HCT116 (cell line): ENCODE results near the gene OR10H5. TPM values are rescaled to one million over a fixed set of nuclear protein-coding genes. Genes with fewer than 3 reads are reported as not detected.
"Not testable (repeated sequence)": the region's sequence is repeated elsewhere in the genome, so short reads cannot be mapped to it uniquely, and the experiment has no call there.

Experiments used
- ATAC-seq: fragments of 200-7000 bp; cut with Tn5 transposase; 2 replicates; pipeline ENCODE4 v1.9.1; 2020; ENCODE audit warnings: mild to moderate bottlenecking, moderate library complexity
- BruUV-seq: library from RNA; stranded (reverse); fragments of 400-500 nt; replicated peaks from 2 replicates; lab custom pipeline; 2021; lab: Mats Ljungman, UMichigan
- CTCF ChIA-PET: fragments of 300-600 bp; sonication (Branson Sonifier 250); formaldehyde crosslinking; loops from one replicate; lab custom pipeline; 2021; ENCODE audit warnings: antibody characterized with exemption; lab: Charles Lee
- POLR2A ChIA-PET: fragments of 300-600, 350-600 bp; sonication (Branson Sonifier 250); formaldehyde crosslinking; loops from one replicate; lab custom pipeline; 2021; ENCODE audit warnings: antibody characterized with exemption; lab: Charles Lee
- RAD21 ChIA-PET, 2 experiments: fragments of 300-600 bp; sonication (Branson Sonifier 250); formaldehyde crosslinking; loops; one replicate each; lab custom pipeline; 2023; ENCODE audit warnings: low total read pairs in 2 of 2; ENCODE audit not compliant: uncharacterized antibody in 2 of 2, unreplicated experiment in 2 of 2, low non-redundant PET in 1 of 2; lab: Charles Lee
- DNase-seq: peaks from one replicate; pipeline ENCODE4 v3.0.0-alpha.2; 2010; ENCODE audit warnings: low read depth, low spot score
- H2AFZ ChIP-seq: fragments of 200-600 bp; shearing (Covaris generic), sonication (generic); 2 replicates; pipeline ENCODE4 v1.6.1; 2017; ENCODE audit warnings: low read depth, mixed run types, mixed read lengths, antibody characterized with exemption, low read length; ENCODE audit not compliant: poor library complexity, severe bottlenecking
- H3K27ac ChIP-seq: 2 replicates; pipeline ENCODE4 v1.5.1; 2012; ENCODE audit warnings: low read depth, low read length
- H3K27me3 ChIP-seq: fragments of 200-600 bp; sonication (generic); 2 replicates; pipeline ENCODE4 v1.6.1; 2016; ENCODE audit warnings: mixed run types, low read length, mixed read lengths; ENCODE audit not compliant: insufficient read depth
- H3K36me3 ChIP-seq, 2 experiments: fragments of 200-500 bp in 1 of 2; fragments of 200-600 bp in 1 of 2; sonication (Bioruptor generic) in 1 of 2; sonication (generic) in 1 of 2; 2 replicates each; pipeline versions ENCODE4 v1.5.1 to v1.6.1; 2014 to 2016; ENCODE audit warnings: low read length in 2 of 2, inconsistent platforms in 1 of 2, mixed read lengths in 1 of 2, mixed run types in 1 of 2; ENCODE audit not compliant: insufficient read depth in 2 of 2, control insufficient read depth in 1 of 2
- H3K4me1 ChIP-seq, 2 experiments: fragments of 200-600 bp in 1 of 2; sonication (generic) in 1 of 2; 2 replicates each; pipeline versions ENCODE4 v1.5.1 to v1.6.1; 2012 to 2017; ENCODE audit warnings: low read length in 2 of 2, inconsistent platforms in 1 of 2, mild to moderate bottlenecking in 1 of 2, mixed read lengths in 1 of 2, mixed run types in 1 of 2, moderate library complexity in 1 of 2; ENCODE audit not compliant: insufficient read depth in 2 of 2, control insufficient read depth in 1 of 2
- H3K4me2 ChIP-seq: fragments of 200-600 bp; sonication (generic); 2 replicates; pipeline ENCODE4 v1.6.1; 2017; ENCODE audit warnings: mixed run types, low read length, mixed read lengths
- H3K4me3 ChIP-seq, 2 experiments: fragments of 200-600 bp in 1 of 2; sonication (generic) in 1 of 2; replicated peaks in 1 of 2; 2 replicates each; pipeline ENCODE4 v1.5.1; 2011 to 2016; ENCODE audit warnings: low read length in 2 of 2, control low read depth in 1 of 2, low read depth in 1 of 2, mild to moderate bottlenecking in 1 of 2, mixed read lengths in 1 of 2, mixed run types in 1 of 2
- H3K79me2 ChIP-seq: fragments of 200-600 bp; sonication (generic); 2 replicates; pipeline ENCODE4 v1.6.1; 2017; ENCODE audit warnings: mild to moderate bottlenecking, mixed run types, low read length, moderate library complexity, mixed read lengths; ENCODE audit not compliant: insufficient read depth
- H3K9ac ChIP-seq: fragments of 200-600 bp; sonication (generic); 2 replicates; pipeline ENCODE4 v1.6.1; 2016; ENCODE audit warnings: low read length, mixed read lengths
- H3K9me2 ChIP-seq: fragments of 200-600 bp; sonication (generic), shearing (Covaris generic); 2 replicates; pipeline ENCODE4 v1.6.1; 2017; ENCODE audit warnings: mixed run types, mild to moderate bottlenecking, moderate library complexity; ENCODE audit not compliant: insufficient read depth
- H3K9me3 ChIP-seq, 2 experiments: fragments of 200-500 bp in 1 of 2; fragments of 200-600 bp in 1 of 2; sonication (Bioruptor generic) in 1 of 2; sonication (generic) in 1 of 2; 2 replicates each; pipeline ENCODE4 v1.6.1; 2014 to 2017; ENCODE audit warnings: low read length in 2 of 2, mixed read lengths in 2 of 2, inconsistent platforms in 1 of 2, low read depth in 1 of 2, mild to moderate bottlenecking in 1 of 2, mixed run types in 1 of 2, moderate library complexity in 1 of 2; ENCODE audit not compliant: control insufficient read depth in 1 of 2, insufficient read depth in 1 of 2
- H4K20me1 ChIP-seq: fragments of 200-600 bp; sonication (generic), shearing (Covaris generic); 2 replicates; pipeline ENCODE4 v1.6.1; 2017; ENCODE audit warnings: mixed run types, mild to moderate bottlenecking, moderate library complexity; ENCODE audit not compliant: insufficient read depth
- CBX3 ChIP-seq: IDR thresholded peaks from 2 replicates; pipeline ENCODE4 v1.6.1; 2012; ENCODE audit warnings: low read depth
- ELF1 ChIP-seq: IDR thresholded peaks from 2 replicates; pipeline ENCODE4 v1.6.1; 2012; ENCODE audit warnings: low read depth, borderline replicate concordance
- EZH2 ChIP-seq: fragments of 200-600 bp; sonication (generic); IDR thresholded peaks from 2 replicates; pipeline ENCODE4 v1.6.1; 2017; ENCODE audit warnings: antibody characterized with exemption, mixed run types
- EZH2phosphoT487 ChIP-seq: fragments of 200-600 bp; IDR thresholded peaks from 2 replicates; pipeline ENCODE4 v1.6.1; 2018; ENCODE audit warnings: antibody characterized with exemption, borderline replicate concordance
- FOSL1 ChIP-seq: IDR thresholded peaks from 2 replicates; pipeline ENCODE4 v1.6.1; 2012; ENCODE audit warnings: low read depth
- JUND ChIP-seq: IDR thresholded peaks from 2 replicates; pipeline ENCODE4 v1.6.1; 2012
- POLR2A ChIP-seq: IDR thresholded peaks from 2 replicates; pipeline ENCODE4 v1.7.0; 2011; ENCODE audit warnings: borderline replicate concordance; ENCODE audit not compliant: insufficient read depth, insufficient read length; ENCODE audit errors: extremely low read depth
- RAD21 ChIP-seq: IDR thresholded peaks from 2 replicates; pipeline ENCODE4 v1.6.1; 2012; ENCODE audit warnings: low read depth, mild to moderate bottlenecking
- SP1 ChIP-seq: IDR thresholded peaks from 2 replicates; pipeline ENCODE4 v1.6.1; 2012; ENCODE audit warnings: low read depth
- SRF ChIP-seq: IDR thresholded peaks from 2 replicates; pipeline ENCODE4 v1.6.1; 2012; ENCODE audit warnings: low read depth
- TCF7L2 ChIP-seq: IDR thresholded peaks from 2 replicates; pipeline ENCODE4 v1.7.0; 2011; ENCODE audit warnings: borderline replicate concordance, inconsistent platforms; ENCODE audit not compliant: insufficient read depth, insufficient read length; ENCODE audit errors: extremely low read depth
- YY1 ChIP-seq: IDR thresholded peaks from 2 replicates; pipeline ENCODE4 v1.6.1; 2011; ENCODE audit warnings: low read length, low read depth, moderate library complexity, mild to moderate bottlenecking; ENCODE audit not compliant: insufficient replicate concordance; ENCODE audit errors: extremely low read depth
- intact Hi-C: fragments of 100-400 bp; cut with micrococcal nuclease; formaldehyde crosslinking; loops from 2 replicates; pipeline ENCODE4 v1.10.0; 2022
- total RNA-seq: library from RNA; stranded (reverse); gene quantifications from one replicate; pipeline ENCODE4 v1.2.1, GENCODE V29; 2021; ENCODE audit not compliant: unreplicated experiment
- TF ChIP-seq, protein P1 (sequence below), 3 experiments: fragments of 200-600 bp in 1 of 3; sonication (generic) in 1 of 3; IDR thresholded peaks in 2 of 3; conservative IDR thresholded peaks in 1 of 3; 2 replicates each; pipeline ENCODE4 v1.5.1; 2012 to 2017; ENCODE audit warnings: low read depth in 2 of 3, low read length in 2 of 3, antibody characterized with exemption in 1 of 3, borderline replicate concordance in 1 of 3, control low read depth in 1 of 3, mild to moderate bottlenecking in 1 of 3, mixed read lengths in 1 of 3, mixed run types in 1 of 3, moderate library complexity in 1 of 3; ENCODE audit not compliant: insufficient read depth in 1 of 3
- TF ChIP-seq, protein P2 (sequence below): IDR thresholded peaks from 2 replicates; pipeline ENCODE4 v1.6.1; 2012
- TF ChIP-seq, protein P3 (sequence below): IDR thresholded peaks from 2 replicates; pipeline ENCODE4 v1.6.1; 2012

Gene OR10H5
- total RNA-seq, 1 experiment from 2014 or later: not detected

DNA sequence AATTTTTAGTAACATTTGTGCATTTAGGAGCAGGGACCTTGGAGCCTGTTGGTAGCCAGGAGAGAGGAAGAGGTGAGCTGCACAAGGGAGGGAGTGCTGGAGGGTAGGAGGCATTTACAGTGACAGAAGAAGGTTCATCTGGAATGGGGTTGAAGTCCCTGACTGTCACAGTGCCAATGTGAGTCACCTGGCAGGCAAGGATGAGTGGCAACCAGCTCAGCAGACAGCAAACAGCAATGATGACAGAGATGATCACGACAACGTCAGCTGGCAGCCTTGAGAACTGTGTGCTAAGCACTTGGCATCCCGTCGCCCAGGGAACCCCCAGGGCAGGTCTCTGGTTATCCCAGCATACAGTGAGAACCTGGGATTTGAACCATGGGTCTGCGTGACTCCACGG is 2.6 kb downstream of the OR10H5 start:
- no peak overlapping the region for H3K4me3 ChIP-seq

DNA sequence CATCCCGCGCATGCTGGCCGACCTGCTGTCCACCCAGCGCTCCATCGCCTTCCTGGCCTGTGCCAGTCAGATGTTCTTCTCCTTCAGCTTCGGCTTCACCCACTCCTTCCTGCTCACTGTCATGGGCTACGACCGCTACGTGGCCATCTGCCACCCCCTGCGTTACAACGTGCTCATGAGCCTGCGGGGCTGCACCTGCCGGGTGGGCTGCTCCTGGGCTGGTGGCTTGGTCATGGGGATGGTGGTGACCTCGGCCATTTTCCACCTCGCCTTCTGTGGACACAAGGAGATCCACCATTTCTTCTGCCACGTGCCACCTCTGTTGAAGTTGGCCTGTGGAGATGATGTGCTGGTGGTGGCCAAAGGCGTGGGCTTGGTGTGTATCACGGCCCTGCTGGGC is 6.8 kb downstream of the OR10H5 start:
- H3K79me2 ChIP-seq, H3K36me3 ChIP-seq, H3K9me3 ChIP-seq, H3K4me1 ChIP-seq, ATAC-seq, DNase-seq, POLR2A ChIA-PET, RAD21 ChIA-PET, H3K4me3 ChIP-seq, H3K4me2 ChIP-seq, BruUV-seq, H3K9ac ChIP-seq, CTCF ChIA-PET, H2AFZ ChIP-seq, H3K9me2 ChIP-seq, H4K20me1 ChIP-seq, H3K27ac ChIP-seq, intact Hi-C loops, H3K27me3 ChIP-seq: not testable (repeated sequence)

More for the DNA sequence above, 2.6 kb downstream of the OR10H5 start:
- CTCF ChIA-PET: no interaction called here
- RAD21 ChIA-PET: no interaction called here
- no peak overlapping the region for H3K9ac ChIP-seq
- H3K4me1 ChIP-seq: peaks cover 0 to 12% of the 10 kb centered on the region in 2 experiments; a peak in 1 of 4 replicates
- BruUV-seq: no TSS peak
- H3K36me3 ChIP-seq: no peaks in the 10 kb centered on the region
- intact Hi-C loops: no loop called here
- no peak overlapping the region for H2AFZ ChIP-seq
- TF ChIP-seq JUND: no peak
- no peak for TF ChIP-seq FOSL1
- TF ChIP-seq, protein P1, sequence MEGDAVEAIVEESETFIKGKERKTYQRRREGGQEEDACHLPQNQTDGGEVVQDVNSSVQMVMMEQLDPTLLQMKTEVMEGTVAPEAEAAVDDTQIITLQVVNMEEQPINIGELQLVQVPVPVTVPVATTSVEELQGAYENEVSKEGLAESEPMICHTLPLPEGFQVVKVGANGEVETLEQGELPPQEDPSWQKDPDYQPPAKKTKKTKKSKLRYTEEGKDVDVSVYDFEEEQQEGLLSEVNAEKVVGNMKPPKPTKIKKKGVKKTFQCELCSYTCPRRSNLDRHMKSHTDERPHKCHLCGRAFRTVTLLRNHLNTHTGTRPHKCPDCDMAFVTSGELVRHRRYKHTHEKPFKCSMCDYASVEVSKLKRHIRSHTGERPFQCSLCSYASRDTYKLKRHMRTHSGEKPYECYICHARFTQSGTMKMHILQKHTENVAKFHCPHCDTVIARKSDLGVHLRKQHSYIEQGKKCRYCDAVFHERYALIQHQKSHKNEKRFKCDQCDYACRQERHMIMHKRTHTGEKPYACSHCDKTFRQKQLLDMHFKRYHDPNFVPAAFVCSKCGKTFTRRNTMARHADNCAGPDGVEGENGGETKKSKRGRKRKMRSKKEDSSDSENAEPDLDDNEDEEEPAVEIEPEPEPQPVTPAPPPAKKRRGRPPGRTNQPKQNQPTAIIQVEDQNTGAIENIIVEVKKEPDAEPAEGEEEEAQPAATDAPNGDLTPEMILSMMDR (IDR thresholded peaks at IDR 0.05 in 2 of 3, conservative IDR thresholded peaks at IDR 0.05 in 1 of 3; ENCODE audit: borderline replicate concordance in 1 of 3, insufficient read depth in 1 of 3, low read depth in 2 of 3, low read length in 2 of 3): no peak
- no peak for TF ChIP-seq POLR2A
- TF ChIP-seq, protein P2, sequence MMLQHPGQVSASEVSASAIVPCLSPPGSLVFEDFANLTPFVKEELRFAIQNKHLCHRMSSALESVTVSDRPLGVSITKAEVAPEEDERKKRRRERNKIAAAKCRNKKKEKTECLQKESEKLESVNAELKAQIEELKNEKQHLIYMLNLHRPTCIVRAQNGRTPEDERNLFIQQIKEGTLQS: no peak
- no peak for TF ChIP-seq TCF7L2
- TF ChIP-seq YY1: no peak
- TF ChIP-seq CBX3: no peak
- no peak for TF ChIP-seq EZH2
- TF ChIP-seq EZH2phosphoT487: no peak
- no peak for TF ChIP-seq ELF1
- TF ChIP-seq, protein P3, sequence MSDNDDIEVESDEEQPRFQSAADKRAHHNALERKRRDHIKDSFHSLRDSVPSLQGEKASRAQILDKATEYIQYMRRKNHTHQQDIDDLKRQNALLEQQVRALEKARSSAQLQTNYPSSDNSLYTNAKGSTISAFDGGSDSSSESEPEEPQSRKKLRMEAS: no peak
- no peak for TF ChIP-seq SP1
- TF ChIP-seq RAD21: no peak
- no peak for TF ChIP-seq SRF
- no peaks in the 10 kb centered on the region for H4K20me1 ChIP-seq
- H3K4me2 ChIP-seq: no peak overlapping the region
- H3K79me2 ChIP-seq: no peaks in the 10 kb centered on the region
- no peak for DNase-seq
- no peak; the same call in 1 of the 2 replicates for ATAC-seq
- POLR2A ChIA-PET: no interaction called here
- no peaks in the 10 kb centered on the region for H3K9me2 ChIP-seq
- 0 out of 2 replicates have a peak, but pooled peaks cover 4% of the 10 kb centered on the region for H3K27me3 ChIP-seq
- no peaks in the 10 kb centered on the region for H3K9me3 ChIP-seq
- H3K27ac ChIP-seq: no peak overlapping the region
